HCT116 (cell line): Measurements from ENCODE around the gene TAS1R1. TPM values are rescaled to one million over a fixed set of nuclear protein-coding genes. Genes with fewer than 3 reads are reported as not detected.

Source experiments
- ATAC-seq: fragments of 200-7000 bp; cut with Tn5 transposase; 2 replicates; pipeline ENCODE4 v1.9.1; 2020; ENCODE audit warnings: mild to moderate bottlenecking, moderate library complexity
- BruUV-seq: library from RNA; stranded (reverse); fragments of 400-500 nt; replicated peaks from 2 replicates; lab custom pipeline; 2021; lab: Mats Ljungman, UMichigan
- CTCF ChIA-PET: fragments of 300-600 bp; sonication (Branson Sonifier 250); formaldehyde crosslinking; loops from one replicate; lab custom pipeline; 2021; ENCODE audit warnings: antibody characterized with exemption; lab: Charles Lee
- POLR2A ChIA-PET: fragments of 300-600, 350-600 bp; sonication (Branson Sonifier 250); formaldehyde crosslinking; loops from one replicate; lab custom pipeline; 2021; ENCODE audit warnings: antibody characterized with exemption; lab: Charles Lee
- RAD21 ChIA-PET, 2 experiments: fragments of 300-600 bp; sonication (Branson Sonifier 250); formaldehyde crosslinking; loops; one replicate each; lab custom pipeline; 2023; ENCODE audit warnings: low total read pairs in 2 of 2; ENCODE audit not compliant: uncharacterized antibody in 2 of 2, unreplicated experiment in 2 of 2, low non-redundant PET in 1 of 2; lab: Charles Lee
- DNase-seq: peaks from one replicate; pipeline ENCODE4 v3.0.0-alpha.2; 2010; ENCODE audit warnings: low read depth, low spot score
- H2AFZ ChIP-seq: fragments of 200-600 bp; shearing (Covaris generic), sonication (generic); 2 replicates; pipeline ENCODE4 v1.6.1; 2017; ENCODE audit warnings: low read depth, mixed run types, mixed read lengths, antibody characterized with exemption, low read length; ENCODE audit not compliant: poor library complexity, severe bottlenecking
- H3K27ac ChIP-seq: 2 replicates; pipeline ENCODE4 v1.5.1; 2012; ENCODE audit warnings: low read depth, low read length
- H3K27me3 ChIP-seq: fragments of 200-600 bp; sonication (generic); 2 replicates; pipeline ENCODE4 v1.6.1; 2016; ENCODE audit warnings: mixed run types, low read length, mixed read lengths; ENCODE audit not compliant: insufficient read depth
- H3K36me3 ChIP-seq, 2 experiments: fragments of 200-500 bp in 1 of 2; fragments of 200-600 bp in 1 of 2; sonication (Bioruptor generic) in 1 of 2; sonication (generic) in 1 of 2; 2 replicates each; pipeline versions ENCODE4 v1.5.1 to v1.6.1; 2014 to 2016; ENCODE audit warnings: low read length in 2 of 2, inconsistent platforms in 1 of 2, mixed read lengths in 1 of 2, mixed run types in 1 of 2; ENCODE audit not compliant: insufficient read depth in 2 of 2, control insufficient read depth in 1 of 2
- H3K4me1 ChIP-seq, 2 experiments: fragments of 200-600 bp in 1 of 2; sonication (generic) in 1 of 2; 2 replicates each; pipeline versions ENCODE4 v1.5.1 to v1.6.1; 2012 to 2017; ENCODE audit warnings: low read length in 2 of 2, inconsistent platforms in 1 of 2, mild to moderate bottlenecking in 1 of 2, mixed read lengths in 1 of 2, mixed run types in 1 of 2, moderate library complexity in 1 of 2; ENCODE audit not compliant: insufficient read depth in 2 of 2, control insufficient read depth in 1 of 2
- H3K4me2 ChIP-seq: fragments of 200-600 bp; sonication (generic); 2 replicates; pipeline ENCODE4 v1.6.1; 2017; ENCODE audit warnings: mixed run types, low read length, mixed read lengths
- H3K4me3 ChIP-seq, 2 experiments: fragments of 200-600 bp in 1 of 2; sonication (generic) in 1 of 2; replicated peaks in 1 of 2; 2 replicates each; pipeline ENCODE4 v1.5.1; 2011 to 2016; ENCODE audit warnings: low read length in 2 of 2, control low read depth in 1 of 2, low read depth in 1 of 2, mild to moderate bottlenecking in 1 of 2, mixed read lengths in 1 of 2, mixed run types in 1 of 2
- H3K79me2 ChIP-seq: fragments of 200-600 bp; sonication (generic); 2 replicates; pipeline ENCODE4 v1.6.1; 2017; ENCODE audit warnings: mild to moderate bottlenecking, mixed run types, low read length, moderate library complexity, mixed read lengths; ENCODE audit not compliant: insufficient read depth
- H3K9ac ChIP-seq: fragments of 200-600 bp; sonication (generic); 2 replicates; pipeline ENCODE4 v1.6.1; 2016; ENCODE audit warnings: low read length, mixed read lengths
- H3K9me2 ChIP-seq: fragments of 200-600 bp; sonication (generic), shearing (Covaris generic); 2 replicates; pipeline ENCODE4 v1.6.1; 2017; ENCODE audit warnings: mixed run types, mild to moderate bottlenecking, moderate library complexity; ENCODE audit not compliant: insufficient read depth
- H3K9me3 ChIP-seq, 2 experiments: fragments of 200-500 bp in 1 of 2; fragments of 200-600 bp in 1 of 2; sonication (Bioruptor generic) in 1 of 2; sonication (generic) in 1 of 2; 2 replicates each; pipeline ENCODE4 v1.6.1; 2014 to 2017; ENCODE audit warnings: low read length in 2 of 2, mixed read lengths in 2 of 2, inconsistent platforms in 1 of 2, low read depth in 1 of 2, mild to moderate bottlenecking in 1 of 2, mixed run types in 1 of 2, moderate library complexity in 1 of 2; ENCODE audit not compliant: control insufficient read depth in 1 of 2, insufficient read depth in 1 of 2
- H4K20me1 ChIP-seq: fragments of 200-600 bp; sonication (generic), shearing (Covaris generic); 2 replicates; pipeline ENCODE4 v1.6.1; 2017; ENCODE audit warnings: mixed run types, mild to moderate bottlenecking, moderate library complexity; ENCODE audit not compliant: insufficient read depth
- CBX3 ChIP-seq: IDR thresholded peaks from 2 replicates; pipeline ENCODE4 v1.6.1; 2012; ENCODE audit warnings: low read depth
- EGR1 ChIP-seq: IDR thresholded peaks from 2 replicates; pipeline ENCODE4 v1.6.1; 2012; ENCODE audit warnings: low read depth
- EZH2phosphoT487 ChIP-seq: fragments of 200-600 bp; IDR thresholded peaks from 2 replicates; pipeline ENCODE4 v1.6.1; 2018; ENCODE audit warnings: antibody characterized with exemption, borderline replicate concordance
- POLR2AphosphoS5 ChIP-seq: IDR thresholded peaks from 2 replicates; pipeline ENCODE4 v1.6.1; 2011; ENCODE audit warnings: mild to moderate bottlenecking, low read depth, low read length, moderate library complexity
- SP1 ChIP-seq: IDR thresholded peaks from 2 replicates; pipeline ENCODE4 v1.6.1; 2012; ENCODE audit warnings: low read depth
- SRF ChIP-seq: IDR thresholded peaks from 2 replicates; pipeline ENCODE4 v1.6.1; 2012; ENCODE audit warnings: low read depth
- ZFX ChIP-seq: fragments of 450-650 bp; IDR thresholded peaks from 2 replicates; pipeline ENCODE4 v1.6.1; 2017
- intact Hi-C: fragments of 100-400 bp; cut with micrococcal nuclease; formaldehyde crosslinking; loops from 2 replicates; pipeline ENCODE4 v1.10.0; 2022
- total RNA-seq: library from RNA; stranded (reverse); gene quantifications from one replicate; pipeline ENCODE4 v1.2.1, GENCODE V29; 2021; ENCODE audit not compliant: unreplicated experiment
- TF ChIP-seq, protein P1 (sequence below), 3 experiments: fragments of 200-600 bp in 1 of 3; sonication (generic) in 1 of 3; IDR thresholded peaks in 2 of 3; conservative IDR thresholded peaks in 1 of 3; 2 replicates each; pipeline ENCODE4 v1.5.1; 2012 to 2017; ENCODE audit warnings: low read depth in 2 of 3, low read length in 2 of 3, antibody characterized with exemption in 1 of 3, borderline replicate concordance in 1 of 3, control low read depth in 1 of 3, mild to moderate bottlenecking in 1 of 3, mixed read lengths in 1 of 3, mixed run types in 1 of 3, moderate library complexity in 1 of 3; ENCODE audit not compliant: insufficient read depth in 1 of 3
- TF ChIP-seq, protein P2 (sequence below): IDR thresholded peaks from 2 replicates; pipeline ENCODE4 v1.6.1; 2012
- TF ChIP-seq, protein P3 (sequence below): IDR thresholded peaks from 2 replicates; pipeline ENCODE4 v1.6.1; 2012; ENCODE audit warnings: low read depth

Gene TAS1R1
- total RNA-seq, 1 experiment from 2014 or later = not detected

DNA sequence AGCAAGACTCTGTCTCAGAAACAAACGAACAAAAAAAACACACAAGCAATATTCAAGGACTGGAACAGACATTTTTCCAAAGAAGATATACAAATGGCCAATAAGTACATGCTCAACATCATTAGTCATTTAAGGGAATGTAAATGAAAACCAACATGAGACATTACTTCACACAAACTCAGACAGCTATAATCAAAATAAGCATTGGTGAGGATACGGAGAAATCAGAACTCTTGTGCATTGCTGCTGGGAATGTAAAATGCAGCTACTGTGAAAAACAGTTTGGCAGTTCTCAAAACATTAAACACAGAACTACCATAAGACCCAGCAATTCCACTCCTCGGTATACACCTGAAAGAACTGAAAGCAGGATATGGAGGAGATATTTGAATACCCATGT lies 16.2 kb upstream of the TAS1R1 start:
- Histone ChIP-seq H3K4me2 (no peak overlapping the region), H3K36me3 (peaks cover 11 to 29% of the 10 kb centered on the region in 2 experiments), H3K9me3 (no peaks in the 10 kb centered on the region), H3K4me3 (no peak overlapping the region), H3K4me1 (no peaks in the 10 kb centered on the region), H3K9me2 (no peaks in the 10 kb centered on the region), H3K79me2 (peaks cover 50% of the 10 kb centered on the region), H2AFZ (no peak overlapping the region), H4K20me1 (peaks cover 3% of the 10 kb centered on the region; the same call in 1 of the 2 replicates), H3K27me3 (no peaks in the 10 kb centered on the region), H3K9ac (no peak overlapping the region), H3K27ac (no peak overlapping the region)
- TF ChIP-seq EGR1 = no peak
- no peak for TF ChIP-seq SRF
- TF ChIP-seq, protein P1, sequence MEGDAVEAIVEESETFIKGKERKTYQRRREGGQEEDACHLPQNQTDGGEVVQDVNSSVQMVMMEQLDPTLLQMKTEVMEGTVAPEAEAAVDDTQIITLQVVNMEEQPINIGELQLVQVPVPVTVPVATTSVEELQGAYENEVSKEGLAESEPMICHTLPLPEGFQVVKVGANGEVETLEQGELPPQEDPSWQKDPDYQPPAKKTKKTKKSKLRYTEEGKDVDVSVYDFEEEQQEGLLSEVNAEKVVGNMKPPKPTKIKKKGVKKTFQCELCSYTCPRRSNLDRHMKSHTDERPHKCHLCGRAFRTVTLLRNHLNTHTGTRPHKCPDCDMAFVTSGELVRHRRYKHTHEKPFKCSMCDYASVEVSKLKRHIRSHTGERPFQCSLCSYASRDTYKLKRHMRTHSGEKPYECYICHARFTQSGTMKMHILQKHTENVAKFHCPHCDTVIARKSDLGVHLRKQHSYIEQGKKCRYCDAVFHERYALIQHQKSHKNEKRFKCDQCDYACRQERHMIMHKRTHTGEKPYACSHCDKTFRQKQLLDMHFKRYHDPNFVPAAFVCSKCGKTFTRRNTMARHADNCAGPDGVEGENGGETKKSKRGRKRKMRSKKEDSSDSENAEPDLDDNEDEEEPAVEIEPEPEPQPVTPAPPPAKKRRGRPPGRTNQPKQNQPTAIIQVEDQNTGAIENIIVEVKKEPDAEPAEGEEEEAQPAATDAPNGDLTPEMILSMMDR (IDR thresholded peaks at IDR 0.05 in 2 of 3, conservative IDR thresholded peaks at IDR 0.05 in 1 of 3; ENCODE audit: borderline replicate concordance in 1 of 3, insufficient read depth in 1 of 3, low read depth in 2 of 3, low read length in 2 of 3) = no peak
- no peak for TF ChIP-seq ZFX
- no peak for TF ChIP-seq SP1
- TF ChIP-seq, protein P2, sequence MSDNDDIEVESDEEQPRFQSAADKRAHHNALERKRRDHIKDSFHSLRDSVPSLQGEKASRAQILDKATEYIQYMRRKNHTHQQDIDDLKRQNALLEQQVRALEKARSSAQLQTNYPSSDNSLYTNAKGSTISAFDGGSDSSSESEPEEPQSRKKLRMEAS = no peak
- TF ChIP-seq, protein P3, sequence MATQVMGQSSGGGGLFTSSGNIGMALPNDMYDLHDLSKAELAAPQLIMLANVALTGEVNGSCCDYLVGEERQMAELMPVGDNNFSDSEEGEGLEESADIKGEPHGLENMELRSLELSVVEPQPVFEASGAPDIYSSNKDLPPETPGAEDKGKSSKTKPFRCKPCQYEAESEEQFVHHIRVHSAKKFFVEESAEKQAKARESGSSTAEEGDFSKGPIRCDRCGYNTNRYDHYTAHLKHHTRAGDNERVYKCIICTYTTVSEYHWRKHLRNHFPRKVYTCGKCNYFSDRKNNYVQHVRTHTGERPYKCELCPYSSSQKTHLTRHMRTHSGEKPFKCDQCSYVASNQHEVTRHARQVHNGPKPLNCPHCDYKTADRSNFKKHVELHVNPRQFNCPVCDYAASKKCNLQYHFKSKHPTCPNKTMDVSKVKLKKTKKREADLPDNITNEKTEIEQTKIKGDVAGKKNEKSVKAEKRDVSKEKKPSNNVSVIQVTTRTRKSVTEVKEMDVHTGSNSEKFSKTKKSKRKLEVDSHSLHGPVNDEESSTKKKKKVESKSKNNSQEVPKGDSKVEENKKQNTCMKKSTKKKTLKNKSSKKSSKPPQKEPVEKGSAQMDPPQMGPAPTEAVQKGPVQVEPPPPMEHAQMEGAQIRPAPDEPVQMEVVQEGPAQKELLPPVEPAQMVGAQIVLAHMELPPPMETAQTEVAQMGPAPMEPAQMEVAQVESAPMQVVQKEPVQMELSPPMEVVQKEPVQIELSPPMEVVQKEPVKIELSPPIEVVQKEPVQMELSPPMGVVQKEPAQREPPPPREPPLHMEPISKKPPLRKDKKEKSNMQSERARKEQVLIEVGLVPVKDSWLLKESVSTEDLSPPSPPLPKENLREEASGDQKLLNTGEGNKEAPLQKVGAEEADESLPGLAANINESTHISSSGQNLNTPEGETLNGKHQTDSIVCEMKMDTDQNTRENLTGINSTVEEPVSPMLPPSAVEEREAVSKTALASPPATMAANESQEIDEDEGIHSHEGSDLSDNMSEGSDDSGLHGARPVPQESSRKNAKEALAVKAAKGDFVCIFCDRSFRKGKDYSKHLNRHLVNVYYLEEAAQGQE = no peak
- TF ChIP-seq POLR2AphosphoS5 = no peak
- TF ChIP-seq EZH2phosphoT487 = no peak
- TF ChIP-seq CBX3 = no peak
- ChIA-PET POLR2A (interaction anchor here (1.2 kb wide), 1 partner anchor 41 kb away, joined by 3 read pairs; the partner anchor contains the start of gene ZBTB48), CTCF (no interaction called here), RAD21 (no interaction called here)
- no peak for ATAC-seq
- no peak for DNase-seq
- no TSS peak for BruUV-seq
- intact Hi-C loops = no loop called here
